ENCODE data around the gene CPN1. TPM values are rescaled to one million over a fixed set of nuclear protein-coding genes. Genes with fewer than 3 reads are reported as not detected.

Gene CPN1
- total and polyA plus RNA-seq, 9 of the 15 experiments (the other 6 are each of a cell fraction or from before 2014, with no cell fraction given), result 0.15 to 0.17 TPM; not detected in 7

DNA sequence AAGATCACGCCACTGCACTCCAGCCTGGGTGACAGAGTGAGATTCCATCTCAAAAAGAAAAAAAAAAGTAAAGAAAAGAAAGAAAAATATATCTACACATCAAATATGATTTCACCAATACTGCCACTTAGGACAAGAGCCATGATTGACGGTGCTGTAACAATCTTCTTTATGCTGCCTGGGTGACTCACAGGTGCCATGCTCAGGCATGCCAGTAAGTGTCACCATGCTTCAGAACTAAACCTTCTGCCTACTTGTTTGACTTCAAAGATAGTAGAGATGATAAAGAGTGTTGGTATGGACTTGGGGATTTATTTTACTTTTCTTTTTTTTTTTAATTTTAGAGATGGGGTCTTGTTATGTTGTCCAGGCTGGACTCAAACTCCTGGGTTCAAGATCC is 38.3 kb downstream of the CPN1 start:
- in situ Hi-C loops (cut with MboI) (no loop called here), intact Hi-C loops (cut with micrococcal nuclease) (no loop called here)
- no peak overlapping the region for H3K4me2 ChIP-seq (ENCODE audit: insufficient read depth, low read length)
- ChIA-PET POLR2A (no interaction called here), CTCF (ENCODE audit: low intra/inter-chr PET ratio) (interaction anchor here (4.7 kb wide), 1 partner anchor 198 kb away, joined by 23 read pairs; no protein-coding TSS in a partner anchor)
- no peaks in the 10 kb centered on the region for H3K79me2 ChIP-seq (ENCODE audit: control insufficient read depth, insufficient read depth, low read length)
- FAIRE-seq, result no peak
- DNase-seq (ENCODE audit: extremely low read depth in 1 of 4, low spot score in 3 of 4), result no peak
- H2AFZ ChIP-seq (ENCODE audit: low read depth, low read length), result no peak overlapping the region
- no peak overlapping the region for H3K4me3 ChIP-seq
- WGBS (ENCODE audit: insufficient coverage, low coverage, missing lambda C conversion rate), result 0% methylated on average over 2 of the region's 2 CpGs
- no peak for ATAC-seq
- H3K27me3 ChIP-seq (ENCODE audit: control insufficient read depth in 2 of 2, insufficient read depth in 2 of 2, low read length in 2 of 2), result peaks cover 0 to 7% of the 10 kb centered on the region in 2 experiments; a peak in 2 of 5 replicates
- H3K9ac ChIP-seq (ENCODE audit: insufficient read depth in 1 of 2, low read depth in 2 of 2, low read length in 2 of 2), result no peak overlapping the region
- no peaks in the 10 kb centered on the region for H3K9me3 ChIP-seq (replicated peaks; ENCODE audit: control insufficient read depth, insufficient read depth, low read depth, low read length)
- H3K9me1 ChIP-seq (ENCODE audit: control insufficient read depth, insufficient read depth, low read length), result no peaks in the 10 kb centered on the region
- no TSS peak for BruUV-seq (replicated peaks)
- no peaks in the 10 kb centered on the region for H4K20me1 ChIP-seq (replicated peaks; ENCODE audit: control insufficient read depth, insufficient read depth, low read length)
- H3K36me3 ChIP-seq (ENCODE audit: control insufficient read depth, insufficient read depth, low read length), result no peaks in the 10 kb centered on the region
- no peaks in the 10 kb centered on the region for H3K4me1 ChIP-seq (replicated peaks in 1 of 2; ENCODE audit: control insufficient read depth in 2 of 2, insufficient read depth in 2 of 2, low read length in 2 of 2)
- no peak overlapping the region for H3K27ac ChIP-seq (ENCODE audit: extremely low read depth, low read depth, low read length)
- TF ChIP-seq, protein P1, sequence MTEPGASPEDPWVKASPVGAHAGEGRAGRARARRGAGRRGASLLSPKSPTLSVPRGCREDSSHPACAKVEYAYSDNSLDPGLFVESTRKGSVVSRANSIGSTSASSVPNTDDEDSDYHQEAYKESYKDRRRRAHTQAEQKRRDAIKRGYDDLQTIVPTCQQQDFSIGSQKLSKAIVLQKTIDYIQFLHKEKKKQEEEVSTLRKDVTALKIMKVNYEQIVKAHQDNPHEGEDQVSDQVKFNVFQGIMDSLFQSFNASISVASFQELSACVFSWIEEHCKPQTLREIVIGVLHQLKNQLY (CRISPR knock-in tag; conservative IDR thresholded peaks at IDR 0.05), result no peak
- TF ChIP-seq ZFP1 (CRISPR knock-in tag; IDR thresholded peaks at IDR 0.05) (no peak), USF1 (CRISPR knock-in tag; IDR thresholded peaks at IDR 0.05) (no peak), PML (IDR thresholded peaks at IDR 0.05; ENCODE audit: low read length) (no peak), ZNF146 (CRISPR knock-in tag; IDR thresholded peaks at IDR 0.05; ENCODE audit: unreplicated experiment) (no peak), ILF3 (IDR thresholded peaks at IDR 0.05; ENCODE audit: borderline replicate concordance) (no peak), KAT2B (IDR thresholded peaks at IDR 0.05; ENCODE audit: low read depth, low read length) (no peak), DDX20 (tag; IDR thresholded peaks at IDR 0.05; ENCODE audit: low read depth) (no peak), PCBP1 (IDR thresholded peaks at IDR 0.05; ENCODE audit: low read depth, low read length, poor library complexity, severe bottlenecking) (no peak), ZNF197 (CRISPR knock-in tag; IDR thresholded peaks at IDR 0.05; ENCODE audit: low read depth) (no peak), RUNX1 (IDR thresholded peaks at IDR 0.05; ENCODE audit: low read depth) (no peak)
- TF ChIP-seq, protein P2, sequence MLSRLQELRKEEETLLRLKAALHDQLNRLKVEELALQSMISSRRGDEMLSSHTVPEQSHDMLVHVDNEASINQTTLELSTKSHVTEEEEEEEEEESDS (CRISPR knock-in tag; IDR thresholded peaks at IDR 0.05), result no peak
- TF ChIP-seq, protein P3, sequence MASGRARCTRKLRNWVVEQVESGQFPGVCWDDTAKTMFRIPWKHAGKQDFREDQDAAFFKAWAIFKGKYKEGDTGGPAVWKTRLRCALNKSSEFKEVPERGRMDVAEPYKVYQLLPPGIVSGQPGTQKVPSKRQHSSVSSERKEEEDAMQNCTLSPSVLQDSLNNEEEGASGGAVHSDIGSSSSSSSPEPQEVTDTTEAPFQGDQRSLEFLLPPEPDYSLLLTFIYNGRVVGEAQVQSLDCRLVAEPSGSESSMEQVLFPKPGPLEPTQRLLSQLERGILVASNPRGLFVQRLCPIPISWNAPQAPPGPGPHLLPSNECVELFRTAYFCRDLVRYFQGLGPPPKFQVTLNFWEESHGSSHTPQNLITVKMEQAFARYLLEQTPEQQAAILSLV (tag; IDR thresholded peaks at IDR 0.05), result no peak
- TF ChIP-seq, protein P4, sequence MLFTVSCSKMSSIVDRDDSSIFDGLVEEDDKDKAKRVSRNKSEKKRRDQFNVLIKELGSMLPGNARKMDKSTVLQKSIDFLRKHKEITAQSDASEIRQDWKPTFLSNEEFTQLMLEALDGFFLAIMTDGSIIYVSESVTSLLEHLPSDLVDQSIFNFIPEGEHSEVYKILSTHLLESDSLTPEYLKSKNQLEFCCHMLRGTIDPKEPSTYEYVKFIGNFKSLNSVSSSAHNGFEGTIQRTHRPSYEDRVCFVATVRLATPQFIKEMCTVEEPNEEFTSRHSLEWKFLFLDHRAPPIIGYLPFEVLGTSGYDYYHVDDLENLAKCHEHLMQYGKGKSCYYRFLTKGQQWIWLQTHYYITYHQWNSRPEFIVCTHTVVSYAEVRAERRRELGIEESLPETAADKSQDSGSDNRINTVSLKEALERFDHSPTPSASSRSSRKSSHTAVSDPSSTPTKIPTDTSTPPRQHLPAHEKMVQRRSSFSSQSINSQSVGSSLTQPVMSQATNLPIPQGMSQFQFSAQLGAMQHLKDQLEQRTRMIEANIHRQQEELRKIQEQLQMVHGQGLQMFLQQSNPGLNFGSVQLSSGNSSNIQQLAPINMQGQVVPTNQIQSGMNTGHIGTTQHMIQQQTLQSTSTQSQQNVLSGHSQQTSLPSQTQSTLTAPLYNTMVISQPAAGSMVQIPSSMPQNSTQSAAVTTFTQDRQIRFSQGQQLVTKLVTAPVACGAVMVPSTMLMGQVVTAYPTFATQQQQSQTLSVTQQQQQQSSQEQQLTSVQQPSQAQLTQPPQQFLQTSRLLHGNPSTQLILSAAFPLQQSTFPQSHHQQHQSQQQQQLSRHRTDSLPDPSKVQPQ (CRISPR knock-in tag; IDR thresholded peaks at IDR 0.05; ENCODE audit: borderline replicate concordance), result no peak
- TF ChIP-seq, protein P5, sequence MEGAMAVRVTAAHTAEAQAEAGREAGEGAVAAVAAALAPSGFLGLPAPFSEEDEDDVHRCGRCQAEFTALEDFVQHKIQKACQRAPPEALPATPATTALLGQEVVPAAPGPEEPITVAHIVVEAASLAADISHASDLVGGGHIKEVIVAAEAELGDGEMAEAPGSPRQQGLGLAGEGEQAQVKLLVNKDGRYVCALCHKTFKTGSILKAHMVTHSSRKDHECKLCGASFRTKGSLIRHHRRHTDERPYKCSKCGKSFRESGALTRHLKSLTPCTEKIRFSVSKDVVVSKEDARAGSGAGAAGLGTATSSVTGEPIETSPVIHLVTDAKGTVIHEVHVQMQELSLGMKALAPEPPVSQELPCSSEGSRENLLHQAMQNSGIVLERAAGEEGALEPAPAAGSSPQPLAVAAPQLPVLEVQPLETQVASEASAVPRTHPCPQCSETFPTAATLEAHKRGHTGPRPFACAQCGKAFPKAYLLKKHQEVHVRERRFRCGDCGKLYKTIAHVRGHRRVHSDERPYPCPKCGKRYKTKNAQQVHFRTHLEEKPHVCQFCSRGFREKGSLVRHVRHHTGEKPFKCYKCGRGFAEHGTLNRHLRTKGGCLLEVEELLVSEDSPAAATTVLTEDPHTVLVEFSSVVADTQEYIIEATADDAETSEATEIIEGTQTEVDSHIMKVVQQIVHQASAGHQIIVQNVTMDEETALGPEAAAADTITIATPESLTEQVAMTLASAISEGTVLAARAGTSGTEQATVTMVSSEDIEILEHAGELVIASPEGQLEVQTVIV (CRISPR knock-in tag; IDR thresholded peaks at IDR 0.05; ENCODE audit: borderline replicate concordance), result no peak

Measured in K562 (cell line).